LoVo (cell line): ENCODE results near the gene LSM12.
A peak's percentile ranks its signal among the peaks of the same experiment; 100 is the strongest.
"Not testable (repeated sequence)": the region's sequence is repeated elsewhere in the genome, so short reads cannot be mapped to it uniquely, and the experiment has no call there.

ENCODE experiments used
- DNase-seq: peaks from one replicate; pipeline ENCODE4 v3.0.0-alpha.2; 2016; ENCODE audit warnings: low spot score

Gene LSM12

GRCh38 chr17:44044071-44044470 lies 22.4 kb downstream of the LSM12 start:
- no peak for DNase-seq

- no peak for DNase-seq
Measured at GRCh38 chr17:44043272-44043696, 23.2 kb downstream of the LSM12 start.

GRCh38 chr17:44039829-44040635 lies 26.4 kb downstream of the LSM12 start:
- no peak for DNase-seq

GRCh38 chr17:44038604-44039011 lies 27.9 kb downstream of the LSM12 start:
- DNase-seq, result no peak

- DNase-seq, result no peak
Measured at GRCh38 chr17:44037471-44037870, 29.0 kb downstream of the LSM12 start.

GRCh38 chr17:44034688-44035087 lies 31.8 kb downstream of the LSM12 start:
- not testable (repeated sequence) for DNase-seq

GRCh38 chr17:44033861-44034408 lies 32.5 kb downstream of the LSM12 start:
- no peak for DNase-seq

GRCh38 chr17:44030482-44030881 lies 36.0 kb downstream of the LSM12 start:
- no peak for DNase-seq

- DNase-seq, result no peak
Measured at GRCh38 chr17:44029736-44030135, 36.7 kb downstream of the LSM12 start.

GRCh38 chr17:44024853-44025252 lies 41.6 kb downstream of the LSM12 start:
- no peak for DNase-seq

- DNase-seq, result no peak
Measured at GRCh38 chr17:44024271-44024663, 42.2 kb downstream of the LSM12 start.

GRCh38 chr17:44023545-44024270 lies 42.8 kb downstream of the LSM12 start:
- DNase-seq, result no peak

GRCh38 chr17:44022246-44022645 lies 44.2 kb downstream of the LSM12 start:
- no peak for DNase-seq

GRCh38 chr17:44021227-44021626 lies 45.2 kb downstream of the LSM12 start:
- not testable (repeated sequence) for DNase-seq

- DNase-seq, result peak; percentile 91
Measured at GRCh38 chr17:44014437-44015172, 51.9 kb downstream of the LSM12 start, which contains the start of gene TMEM101. TMEM101 (minus strand) TSS chr17:44014963; CDS start chr17:44014952, 11 bp downstream.

GRCh38 chr17:44014133-44014436 lies 52.4 kb downstream of the LSM12 start:
- no peak for DNase-seq

- no peak for DNase-seq
Measured at GRCh38 chr17:44012874-44013273, 53.6 kb downstream of the LSM12 start.

- DNase-seq, result no peak
Measured at GRCh38 chr17:44012391-44012790, 54.1 kb downstream of the LSM12 start.

GRCh38 chr17:44011876-44012275 lies 54.6 kb downstream of the LSM12 start:
- DNase-seq, result no peak

GRCh38 chr17:44010966-44011647 lies 55.4 kb downstream of the LSM12 start:
- no peak for DNase-seq

- DNase-seq, result no peak
Measured at GRCh38 chr17:44008205-44008909, 58.1 kb downstream of the LSM12 start.
